Retina (tissue), 1 donor: ENCODE measurements around the gene FAM114A1.

ENCODE experiments used
- DNase-seq: peaks from one replicate; pipeline ENCODE4 v3.0.0-alpha.2; 2016

Gene FAM114A1

DNA sequence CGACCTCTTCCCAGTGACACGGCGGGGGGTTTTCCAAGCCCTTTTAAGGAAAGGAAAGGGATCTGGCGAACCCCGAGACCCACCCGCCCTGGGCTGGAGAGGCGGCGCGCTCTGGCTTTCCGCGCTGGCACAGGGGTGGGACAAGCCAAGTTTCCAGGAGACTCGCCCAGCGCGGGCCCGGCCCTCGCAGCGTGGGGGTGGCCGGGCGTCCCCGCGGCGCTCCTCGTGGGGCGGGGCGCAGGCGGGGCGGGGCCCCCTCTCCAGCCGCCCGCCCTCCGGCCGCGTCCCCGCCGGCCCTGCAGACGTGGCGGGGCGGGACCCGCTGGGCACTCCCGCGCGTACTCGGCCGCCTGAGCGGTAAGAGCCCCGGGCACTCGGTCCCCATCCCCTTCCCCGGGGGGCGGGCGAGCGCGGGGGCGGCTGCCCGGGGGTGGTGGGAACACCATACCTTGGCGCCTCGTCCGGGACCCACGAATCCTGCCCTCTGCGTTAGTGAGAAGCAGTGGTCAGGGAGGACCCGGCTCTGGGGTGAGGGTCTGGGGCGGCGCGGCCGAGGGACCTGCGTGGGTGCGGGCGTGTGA is at the start of gene FAM114A1:
FAM114A1 (plus strand) TSS at position 329 of the 581 bp plus-strand sequence. CDS start 10,273 bp downstream, outside the sequence.
- DNase-seq, result peak; percentile 58

DNA sequence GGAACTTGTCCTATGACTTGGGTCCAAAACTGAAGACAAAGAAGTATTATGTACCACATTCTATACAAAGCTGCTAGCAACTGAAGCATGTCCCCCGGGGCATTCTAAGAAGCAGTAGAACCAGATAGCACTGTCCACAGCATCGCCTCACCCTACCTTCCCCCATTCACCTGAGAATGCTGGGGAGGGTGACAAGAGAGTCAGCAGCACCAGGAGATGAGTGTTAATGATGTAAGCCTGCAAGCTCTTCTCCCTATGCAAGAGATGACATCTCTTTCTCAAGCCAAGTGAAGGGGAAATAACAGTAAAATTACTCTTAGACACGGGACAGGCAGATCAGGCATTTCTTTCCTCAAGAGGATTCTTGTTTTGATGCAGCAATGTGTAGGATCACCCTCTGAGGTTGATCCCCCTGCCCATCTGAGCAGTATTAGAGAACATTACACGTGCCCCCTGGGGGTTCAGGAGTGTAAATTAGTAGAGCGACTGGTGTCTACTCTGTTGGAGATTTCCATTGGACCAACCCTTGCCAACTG is 49.1 kb upstream of the FAM114A1 start:
- DNase-seq, result no peak

DNA sequence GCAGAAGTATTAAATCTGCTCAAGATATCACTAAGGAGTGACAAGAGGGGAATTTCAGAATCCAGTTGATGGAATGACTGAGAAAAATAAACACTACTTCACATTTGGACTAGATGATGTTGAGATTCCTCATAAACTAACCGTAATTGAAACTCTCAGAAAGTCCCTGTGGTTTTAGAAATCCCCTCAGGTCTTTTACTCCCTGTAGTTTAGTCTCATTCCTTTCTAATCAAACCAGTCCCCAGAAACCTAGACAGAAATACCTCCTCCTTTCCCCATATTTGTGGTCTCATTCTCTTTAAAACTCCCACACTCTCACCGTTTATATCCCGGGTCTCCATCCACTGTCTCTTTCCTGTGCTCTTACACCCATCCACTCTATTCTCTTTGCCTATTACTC is 48.0 kb upstream of the FAM114A1 start:
- no peak for DNase-seq

DNA sequence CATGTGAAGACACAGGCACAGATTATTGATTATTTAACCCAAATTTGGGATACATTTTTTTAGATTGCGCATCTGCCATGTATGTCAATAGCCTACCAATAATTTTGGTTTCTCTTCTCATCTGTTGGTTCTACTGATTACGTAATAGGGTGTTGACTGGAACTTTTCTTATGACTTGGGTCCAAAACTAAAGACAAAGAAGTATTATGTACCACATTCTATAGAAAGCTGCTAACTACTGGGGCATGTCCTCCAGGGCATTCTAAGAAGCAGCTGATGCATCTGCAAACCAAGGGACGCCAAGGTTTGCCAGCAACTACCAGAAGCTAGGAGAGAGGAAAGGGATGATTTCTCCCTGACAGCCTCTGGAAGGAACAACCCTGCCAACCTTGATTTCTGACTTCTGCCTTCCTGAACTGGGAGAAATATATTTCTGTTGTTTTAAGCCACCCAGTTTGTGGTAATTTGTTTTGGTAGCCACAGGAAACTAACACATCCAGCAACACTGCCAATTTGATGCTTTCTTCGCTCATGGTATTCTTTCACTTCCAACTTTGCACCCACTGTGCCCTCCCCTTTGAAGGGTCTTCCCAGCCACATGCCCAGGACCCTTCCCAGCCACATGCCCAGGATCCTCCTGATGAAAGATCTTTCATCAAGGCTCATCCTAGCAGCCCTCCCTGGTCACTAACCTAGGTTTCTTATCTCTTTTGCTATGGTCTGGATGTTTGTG is 47.1 kb upstream of the FAM114A1 start:
- DNase-seq, result no peak

DNA sequence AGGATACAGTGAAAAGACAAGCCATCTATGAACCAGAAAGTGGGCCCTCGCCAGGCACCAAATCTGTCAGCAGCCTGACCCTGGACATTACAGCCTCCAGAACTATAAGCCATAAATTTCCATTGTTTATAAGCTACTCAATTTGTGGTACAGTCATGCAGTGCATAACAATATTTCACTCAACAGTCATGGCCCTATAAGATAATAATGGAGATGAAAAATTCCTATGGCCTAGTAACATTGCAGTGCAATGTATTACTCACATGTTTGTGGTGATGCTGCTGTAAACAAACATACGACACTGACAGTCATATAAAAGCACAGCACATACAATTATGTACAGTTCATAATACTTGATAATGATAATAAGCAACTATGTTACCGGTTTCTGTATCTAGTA is 45.9 kb upstream of the FAM114A1 start:
- DNase-seq, result no peak

DNA sequence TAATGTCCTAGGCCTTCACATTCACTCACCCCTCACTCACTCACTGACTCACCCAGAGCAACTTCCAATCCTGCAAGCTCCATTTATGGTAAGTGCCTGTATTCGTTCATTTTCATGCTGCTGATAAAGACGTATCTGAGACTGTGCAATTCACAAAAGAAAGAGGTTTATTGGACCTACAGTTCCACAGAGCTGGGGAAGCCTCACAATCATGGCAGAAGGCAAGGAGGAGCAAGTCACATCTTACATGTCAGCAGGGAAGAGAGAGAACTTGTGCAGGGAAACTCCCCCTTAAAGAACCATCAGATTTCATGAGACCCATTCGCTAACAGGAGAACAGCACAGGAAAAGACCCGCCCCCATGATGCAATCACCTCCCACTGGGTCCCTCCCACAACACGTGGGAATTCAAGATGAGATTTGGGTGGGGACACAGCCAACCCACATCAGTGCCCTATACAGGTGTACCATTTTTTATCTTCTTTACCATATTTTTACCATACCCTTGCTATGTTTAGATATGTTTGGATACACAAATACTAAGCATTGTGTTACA is 44.8 kb upstream of the FAM114A1 start:
- no peak for DNase-seq

DNA sequence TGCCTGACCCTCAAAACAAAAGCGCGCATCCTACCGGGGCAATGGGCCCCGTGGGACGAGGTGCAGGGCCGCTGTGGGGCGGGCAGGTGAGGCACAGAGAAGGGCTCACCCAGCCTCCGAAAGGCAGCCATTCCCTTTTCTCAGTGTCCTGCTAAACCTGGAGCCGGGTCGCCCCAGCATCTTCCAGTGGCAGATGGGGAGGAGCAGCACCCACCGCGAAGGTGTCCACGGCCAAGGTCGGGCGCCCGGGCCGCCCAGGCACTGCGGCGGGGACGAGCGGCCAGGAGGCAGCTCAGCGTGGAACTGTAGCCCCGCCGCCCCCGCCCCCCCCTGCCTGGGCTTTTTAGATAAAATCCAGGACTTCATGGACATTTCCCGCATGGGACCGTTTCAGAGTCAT is 43.8 kb upstream of the FAM114A1 start:
- no peak for DNase-seq

DNA sequence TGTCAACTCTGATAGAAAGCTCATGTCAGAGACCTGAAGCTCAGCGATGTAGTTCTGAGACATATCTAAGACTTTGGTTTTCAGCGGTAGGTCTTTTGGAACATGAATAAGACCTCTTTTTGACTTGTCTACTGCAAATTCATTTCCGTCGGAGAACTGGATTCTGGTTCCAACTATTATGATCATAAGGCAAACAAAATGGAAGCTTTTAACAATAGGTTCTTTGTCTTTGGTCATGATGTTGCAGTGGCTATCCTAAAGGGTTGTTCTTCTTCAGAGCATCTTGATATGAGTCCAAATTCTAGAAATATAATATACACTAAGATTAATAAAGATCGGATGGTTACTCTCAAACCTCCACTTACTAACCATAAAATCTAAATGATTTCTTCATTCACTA is 38.4 kb upstream of the FAM114A1 start:
- DNase-seq, result no peak

DNA sequence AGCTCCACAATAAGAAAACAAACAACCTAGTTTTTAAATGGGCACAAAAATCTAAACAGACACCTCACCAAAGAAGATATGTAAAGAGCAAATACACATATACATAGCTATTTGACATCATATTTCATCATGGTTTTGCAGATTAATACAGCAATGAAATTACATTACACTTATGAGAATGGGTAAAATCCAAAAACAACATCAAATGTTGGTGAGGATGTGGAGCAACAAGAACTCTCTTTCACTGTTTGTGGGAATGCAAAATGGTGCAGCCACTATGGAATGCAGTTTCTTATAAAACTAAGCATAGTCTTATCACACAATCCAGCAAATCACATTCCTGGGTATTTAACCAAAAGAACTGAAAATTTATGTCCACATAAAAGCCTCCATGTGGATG is 36.0 kb upstream of the FAM114A1 start:
- no peak for DNase-seq

DNA sequence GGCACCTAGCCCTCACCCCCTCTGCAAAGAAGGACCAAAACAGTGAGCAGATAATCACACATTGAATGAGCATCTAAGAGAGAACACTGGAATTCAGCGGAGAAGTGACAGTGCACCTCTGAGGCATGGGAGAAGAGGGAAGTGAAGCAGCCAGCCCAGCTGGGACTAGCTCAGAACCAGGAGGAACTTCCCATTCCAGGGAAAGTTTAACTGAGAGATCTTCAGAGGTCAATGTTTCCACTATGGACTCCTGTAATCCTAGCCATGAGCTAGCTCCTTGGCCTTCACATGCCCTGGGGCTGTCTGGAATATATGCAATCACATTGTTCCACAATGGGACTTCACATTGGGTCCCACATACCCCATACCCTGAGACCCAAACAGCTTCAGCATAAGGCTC is 35.4 kb upstream of the FAM114A1 start:
- DNase-seq, result no peak

DNA sequence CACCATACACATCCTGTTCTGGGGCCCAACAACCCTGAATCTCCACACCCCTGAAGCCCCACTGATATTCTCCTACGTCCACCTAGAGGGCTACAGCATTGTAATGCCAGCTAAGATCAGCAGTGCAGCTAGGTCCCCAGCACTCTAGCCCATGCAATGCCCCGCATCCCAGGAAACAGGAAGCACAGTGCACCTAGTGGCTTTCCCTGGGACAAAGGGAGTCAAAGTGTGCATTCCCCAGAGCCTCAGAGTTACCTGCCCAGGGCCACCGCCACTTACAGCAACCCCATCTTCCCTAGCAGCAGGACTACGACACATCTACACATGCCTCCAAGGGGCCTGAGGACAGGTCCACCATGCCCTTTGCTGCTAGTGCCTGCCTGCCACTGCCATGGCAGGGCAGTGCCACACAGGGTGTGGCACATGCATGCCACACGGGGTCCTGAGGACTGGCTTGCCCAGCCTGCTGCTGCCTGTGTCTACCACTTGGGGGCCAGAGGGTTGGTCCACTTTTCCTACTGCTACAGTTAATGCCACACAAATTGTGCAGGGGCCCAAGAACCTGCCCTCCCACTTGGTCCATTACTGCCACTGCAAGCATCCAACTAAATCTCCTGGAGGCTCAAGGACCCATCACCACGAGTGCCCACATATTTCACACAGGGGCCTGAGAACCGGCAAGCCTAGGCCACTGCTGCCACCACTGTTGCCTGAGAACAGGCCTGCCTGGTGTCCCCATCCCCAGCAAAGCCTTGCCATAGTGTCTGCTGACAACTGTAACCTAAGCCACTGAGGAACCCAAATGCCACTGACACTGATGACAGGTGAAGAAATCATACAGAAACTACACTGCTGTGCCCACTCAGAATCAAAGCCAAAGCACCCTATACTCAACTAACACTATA is 34.7 kb upstream of the FAM114A1 start:
- DNase-seq, result no peak

DNA sequence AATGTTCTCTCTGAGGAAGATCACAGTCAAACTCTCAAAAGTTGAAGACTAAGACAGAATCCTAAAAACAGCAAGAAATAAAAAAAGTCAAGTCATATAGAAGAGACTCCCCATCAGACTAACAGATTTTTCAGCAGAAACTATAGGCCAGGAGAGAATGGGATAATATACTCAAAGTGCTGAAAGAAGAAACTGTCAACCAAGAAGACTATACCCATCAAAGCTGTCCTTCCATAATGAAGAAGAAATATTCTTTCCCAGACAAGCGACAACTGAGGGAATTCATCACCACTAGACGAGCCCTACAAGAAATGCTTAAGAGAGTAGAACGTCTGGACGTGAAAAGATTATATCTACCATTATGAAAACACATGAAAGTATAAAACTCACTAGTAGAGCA is 33.0 kb upstream of the FAM114A1 start:
- no peak for DNase-seq

DNA sequence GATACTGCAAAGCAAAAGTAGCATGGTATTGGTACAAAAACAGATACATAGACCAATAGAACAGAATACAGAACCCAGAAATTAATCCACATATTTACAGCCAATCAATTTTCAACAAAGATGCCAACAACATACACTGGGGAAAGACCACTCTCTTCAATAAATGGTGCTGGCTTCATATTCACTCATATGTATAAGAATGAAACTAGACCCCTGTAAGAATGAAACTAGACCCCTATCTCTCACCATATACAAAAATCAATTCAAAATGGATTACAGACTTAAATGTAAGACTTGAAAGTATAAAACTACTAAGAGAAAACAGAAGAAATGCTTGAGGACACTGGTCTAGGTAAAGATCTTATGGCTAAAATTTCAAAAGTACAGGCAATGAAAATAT is 30.3 kb upstream of the FAM114A1 start:
- DNase-seq, result no peak

DNA sequence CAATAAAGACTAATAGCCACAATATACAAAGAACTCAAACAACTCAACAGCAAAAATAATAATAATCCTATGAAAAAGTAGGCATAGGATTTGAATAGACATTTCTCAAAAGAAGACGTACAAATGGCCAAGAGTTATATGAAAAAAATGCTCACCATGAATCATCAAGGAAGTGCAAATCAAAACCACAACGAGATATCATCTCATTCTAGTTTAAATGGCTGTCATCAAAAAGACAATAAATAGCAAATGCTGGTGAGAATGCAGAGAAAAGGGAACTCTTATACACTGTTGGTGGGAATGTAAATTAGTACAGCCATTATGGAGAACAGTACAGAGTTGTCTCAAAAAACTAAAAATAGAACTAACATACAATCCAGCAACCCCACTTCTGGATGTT is 29.8 kb upstream of the FAM114A1 start:
- no peak for DNase-seq

DNA sequence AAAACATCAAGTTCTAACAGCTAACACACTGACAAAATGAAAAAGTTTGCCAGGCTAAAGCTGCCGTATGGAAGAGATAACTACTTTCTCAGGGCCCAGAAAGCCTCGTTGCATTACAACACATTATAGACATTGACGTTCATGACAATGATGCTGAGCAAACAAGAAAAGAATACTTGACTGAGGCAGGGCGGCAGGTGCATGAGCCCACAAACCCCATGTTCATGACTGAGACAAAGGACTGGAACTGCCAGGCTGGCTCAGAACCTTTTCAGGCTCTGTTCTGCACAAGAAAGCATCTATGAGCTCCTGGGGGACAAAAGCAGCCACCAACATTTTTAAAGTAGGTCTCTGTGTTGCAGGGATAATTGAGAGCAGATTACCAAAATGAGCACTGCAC is 24.6 kb upstream of the FAM114A1 start:
- peak; percentile 10 for DNase-seq

DNA sequence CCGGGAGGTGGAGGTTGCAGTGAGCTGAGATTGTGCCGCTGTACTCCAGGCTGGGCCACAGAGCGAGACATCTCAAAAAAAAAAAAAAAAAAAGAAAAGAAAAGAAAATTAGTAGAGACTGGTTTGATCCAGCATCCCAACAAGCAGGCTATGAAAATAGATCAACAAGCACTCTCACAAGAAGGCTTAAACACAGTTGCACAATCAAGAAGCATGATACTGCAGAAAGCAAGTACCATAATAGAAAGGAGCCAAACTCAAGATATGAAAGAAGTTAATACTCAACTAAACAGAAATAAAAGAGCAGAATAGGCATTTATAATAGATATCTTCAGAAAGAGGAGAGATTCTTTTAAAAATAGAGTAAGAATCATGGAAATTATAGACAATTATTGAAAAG is 21.6 kb upstream of the FAM114A1 start:
- no peak for DNase-seq

DNA sequence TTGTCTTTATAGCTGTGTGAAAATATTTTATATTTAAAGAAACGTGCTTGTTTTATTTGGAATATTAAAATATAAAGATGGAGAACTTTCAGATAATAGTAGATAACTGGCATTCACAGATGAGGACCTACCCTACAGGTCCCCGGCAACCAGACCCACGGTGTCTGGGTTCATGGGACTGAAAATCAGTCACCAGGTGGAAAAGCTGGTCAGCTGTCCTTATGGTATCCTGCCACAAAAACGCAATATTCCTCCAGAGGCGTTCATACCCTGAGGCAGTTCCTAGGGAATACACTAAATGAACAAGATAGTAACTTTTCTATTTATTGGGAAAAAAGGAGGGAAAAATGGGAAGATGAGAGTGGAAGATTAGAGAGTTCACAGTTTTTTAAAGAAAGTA is 12.1 kb upstream of the FAM114A1 start:
- no peak for DNase-seq

DNA sequence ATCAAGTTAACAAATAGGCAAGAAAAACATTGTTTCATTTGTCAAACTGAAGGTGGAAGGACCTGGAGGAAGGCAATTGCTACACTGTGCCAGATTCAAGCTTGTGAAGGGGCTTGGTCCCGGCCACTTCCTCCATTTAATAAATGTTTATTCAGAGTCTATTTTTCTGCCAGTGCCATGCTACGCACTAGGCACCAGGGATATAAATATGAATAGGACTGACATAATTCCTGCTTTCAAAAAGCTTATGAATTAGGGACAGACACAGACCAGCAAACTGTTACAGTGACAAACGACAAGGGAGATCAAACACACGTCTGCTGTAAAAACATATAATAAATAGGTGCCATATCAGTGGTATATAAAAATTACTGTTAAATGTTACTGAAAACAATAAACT is 11.6 kb upstream of the FAM114A1 start:
- DNase-seq, result no peak

DNA sequence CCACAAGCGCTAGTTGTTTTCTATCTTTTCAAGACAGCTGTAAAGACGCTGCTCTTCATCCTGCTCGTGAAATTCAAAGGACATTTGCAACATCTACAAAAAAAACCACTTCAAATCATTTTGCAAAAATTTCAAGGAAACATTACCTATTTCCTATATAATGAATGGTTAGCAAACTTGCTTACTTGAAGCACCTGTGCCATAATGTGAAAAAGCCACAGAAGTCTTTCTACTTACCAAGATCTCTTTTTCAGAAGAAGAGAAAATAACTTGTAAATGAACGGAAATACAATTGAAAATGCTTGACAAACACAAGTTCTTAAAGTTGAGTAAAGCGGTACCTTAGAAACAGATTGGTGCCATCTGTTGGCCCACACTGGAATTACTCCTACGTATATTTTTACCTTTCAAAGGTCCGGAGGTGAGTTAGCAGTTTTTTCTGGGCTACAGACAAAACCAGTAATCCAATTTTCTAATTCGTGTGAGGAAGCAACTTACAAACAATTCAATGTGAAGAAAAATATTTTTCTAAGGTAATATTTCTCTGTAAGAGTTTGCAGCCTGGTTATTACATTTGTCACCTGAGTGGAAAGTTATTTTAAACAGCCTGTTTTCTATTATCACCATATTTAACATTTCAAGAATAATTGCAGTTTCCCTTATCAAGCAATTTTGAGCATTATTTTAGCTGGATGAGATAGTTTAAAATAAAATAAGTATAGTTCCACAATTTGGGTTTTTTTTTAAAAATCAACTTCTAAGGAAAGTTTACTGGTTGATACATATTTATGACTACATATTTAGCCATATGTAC is 10.9 kb upstream of the FAM114A1 start, which contains the start of gene TLR6:
TLR6 (minus strand) TSS at position 294 of the 814 bp plus-strand sequence. CDS start 27,344 bp downstream, outside the sequence.
- peak; percentile 14 for DNase-seq

DNA sequence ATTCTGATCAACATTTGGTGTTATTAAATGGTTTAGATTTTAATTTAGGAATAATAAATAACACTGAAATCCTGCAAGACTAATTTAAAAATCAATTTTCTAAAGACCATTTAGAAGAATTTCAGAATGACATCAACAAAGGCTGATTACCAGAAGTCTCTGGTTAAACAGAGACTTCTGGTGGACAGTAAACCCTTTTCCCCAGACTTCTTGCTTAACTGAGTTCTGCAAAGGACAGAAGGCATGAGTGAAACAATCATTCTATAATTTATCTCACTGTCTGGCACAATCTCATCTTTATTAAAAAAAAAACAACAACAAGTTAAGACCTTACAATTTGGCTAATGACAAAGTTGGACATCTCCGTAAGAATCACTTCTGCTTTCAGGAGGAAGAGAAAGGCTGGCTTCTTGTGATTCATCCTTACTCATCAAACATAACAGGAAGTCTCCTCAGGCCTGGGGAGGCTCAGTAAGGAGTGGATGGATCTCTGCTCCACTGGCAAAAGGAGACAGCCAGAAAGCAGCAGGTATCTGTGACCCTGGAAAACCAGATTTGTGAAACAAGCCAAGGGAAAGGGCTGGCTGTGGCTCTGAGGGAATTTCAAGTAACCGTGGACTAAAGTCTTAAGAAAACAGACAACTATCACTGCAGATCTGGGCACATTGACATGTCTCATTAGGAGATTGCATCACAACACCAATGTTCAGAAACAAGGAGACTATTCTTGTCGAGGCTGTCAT is 10.1 kb upstream of the FAM114A1 start:
- no peak for DNase-seq

DNA sequence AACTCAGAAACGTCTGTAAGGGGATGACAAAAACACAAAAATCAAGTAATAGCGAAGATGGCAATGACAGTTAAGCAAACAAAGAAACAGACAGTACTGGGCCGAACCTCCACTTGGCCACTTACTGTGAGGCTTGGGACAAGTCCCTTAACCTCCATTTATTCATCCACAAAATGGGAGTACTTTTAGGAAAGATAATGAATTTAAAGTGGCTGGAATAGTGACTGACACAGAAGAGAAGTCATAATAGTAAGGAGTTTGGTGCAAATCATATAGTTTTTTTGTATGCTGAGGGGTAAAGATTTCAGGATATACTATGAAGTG is 9.5 kb upstream of the FAM114A1 start:
- DNase-seq, result no peak

DNA sequence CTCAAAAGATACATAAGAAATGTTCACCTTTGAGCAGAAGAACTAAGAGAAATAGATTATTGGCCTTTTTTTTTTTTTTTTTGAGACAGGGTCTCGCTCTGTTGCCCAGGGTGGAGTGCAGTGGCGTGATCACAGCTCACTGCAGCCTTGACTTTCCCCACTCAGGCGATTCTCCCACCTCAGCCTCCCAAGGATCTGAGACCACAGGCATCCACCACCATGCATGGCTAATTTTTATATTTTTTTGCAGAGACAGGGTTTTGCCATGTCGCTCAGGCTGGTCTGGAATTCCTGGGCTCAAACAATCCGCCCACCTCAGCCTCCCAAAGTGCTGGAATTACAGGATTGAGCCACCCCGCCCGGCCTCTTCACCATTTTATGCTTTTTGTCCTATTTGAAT is 8.1 kb upstream of the FAM114A1 start:
- DNase-seq, result no peak
